ENCODE data around the gene STX18.
"Not testable (repeated sequence)": the region's sequence is repeated elsewhere in the genome, so short reads cannot be mapped to it uniquely, and the experiment has no call there.

The STX18 gene

DNA sequence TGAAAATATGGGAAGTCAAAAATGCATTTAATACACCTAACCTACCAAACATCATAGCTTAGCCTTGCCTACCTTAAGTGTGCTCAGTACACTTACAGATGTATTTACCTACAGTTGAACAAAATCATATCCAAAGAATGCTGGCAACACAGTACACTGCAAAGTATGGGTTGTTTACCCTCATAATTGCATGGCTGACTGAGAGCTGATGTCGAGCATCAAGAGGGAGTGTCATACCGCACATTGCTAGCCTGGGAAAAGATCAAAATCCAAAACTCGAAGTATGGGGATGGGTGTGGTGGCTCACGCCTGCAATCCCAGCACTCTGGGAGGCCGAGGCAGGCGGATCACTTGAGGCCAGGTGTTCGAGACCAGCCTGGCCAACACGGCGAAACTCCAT, 36.6 kb downstream of the STX18 start:
- H3K36me3 Mint-ChIP-seq: peaks cover 11% of the 10 kb centered on the region
- H3K4me1 Mint-ChIP-seq: peaks cover 17% of the 10 kb centered on the region
- H3K9me3 Mint-ChIP-seq, H3K27ac Mint-ChIP-seq, H3K4me3 Mint-ChIP-seq, H3K27me3 Mint-ChIP-seq: not testable (repeated sequence)

DNA sequence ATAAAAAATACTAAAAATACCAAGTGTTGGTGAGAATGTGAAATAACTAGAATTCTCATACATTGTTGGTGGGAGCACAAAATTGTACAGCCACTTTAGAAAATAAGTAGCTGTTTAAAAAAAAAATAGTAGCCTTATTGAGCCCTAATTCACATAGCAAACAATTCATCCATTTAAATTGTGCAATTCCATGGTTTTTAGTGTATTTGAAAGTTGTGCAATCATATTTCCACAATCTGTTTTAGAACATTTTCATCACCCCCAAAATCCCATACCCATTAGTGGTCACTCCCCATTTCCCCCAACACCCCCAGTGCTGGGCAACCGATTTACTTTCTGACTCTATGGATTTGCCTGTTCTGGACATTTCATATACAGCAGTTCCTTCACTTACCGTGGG, 37.1 kb downstream of the STX18 start:
- H3K27me3 Mint-ChIP-seq: no peaks in the 10 kb centered on the region
- no peaks in the 10 kb centered on the region for H3K9me3 Mint-ChIP-seq
- peaks cover 17% of the 10 kb centered on the region for H3K4me1 Mint-ChIP-seq
- H3K4me3 Mint-ChIP-seq: no peak overlapping the region
- H3K36me3 Mint-ChIP-seq: peaks cover 8% of the 10 kb centered on the region
- no peak overlapping the region for H3K27ac Mint-ChIP-seq

DNA sequence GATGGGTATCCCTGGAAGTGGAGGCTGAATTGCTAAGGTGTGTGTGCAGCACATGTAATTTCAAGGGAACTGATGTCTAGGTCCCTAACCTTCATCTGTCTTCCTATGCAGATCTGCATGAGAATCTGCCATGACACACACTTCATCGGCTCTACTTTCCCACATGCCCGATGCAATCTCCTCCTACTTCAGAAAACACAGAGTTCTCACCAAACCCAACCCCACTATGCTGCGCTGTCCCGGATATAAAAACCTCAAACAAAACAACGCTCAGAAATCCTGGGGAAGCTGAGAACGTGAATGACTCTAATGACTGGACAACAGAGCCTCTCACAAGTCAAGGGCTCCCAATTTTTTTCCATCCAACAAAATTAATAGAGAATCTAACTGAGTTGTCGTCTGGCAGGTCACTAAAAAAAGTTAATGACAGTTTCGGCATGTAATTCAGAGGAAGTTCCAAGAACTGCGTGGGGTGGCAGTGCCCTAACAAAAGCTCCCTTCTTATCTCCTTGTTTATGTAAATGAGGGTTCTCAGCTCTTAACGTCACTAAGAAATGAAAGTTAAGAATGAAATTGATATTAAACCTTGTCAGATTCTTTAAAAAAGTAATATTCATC, 39.0 kb downstream of the STX18 start:
- H3K27me3 Mint-ChIP-seq: no peaks in the 10 kb centered on the region
- H3K4me3 Mint-ChIP-seq: peak overlapping the region; percentile 78
- H3K4me1 Mint-ChIP-seq: peaks cover 21% of the 10 kb centered on the region
- no peaks in the 10 kb centered on the region for H3K9me3 Mint-ChIP-seq
- H3K36me3 Mint-ChIP-seq: peaks cover 3% of the 10 kb centered on the region
- H3K27ac Mint-ChIP-seq: peak overlapping the region; percentile 71

DNA sequence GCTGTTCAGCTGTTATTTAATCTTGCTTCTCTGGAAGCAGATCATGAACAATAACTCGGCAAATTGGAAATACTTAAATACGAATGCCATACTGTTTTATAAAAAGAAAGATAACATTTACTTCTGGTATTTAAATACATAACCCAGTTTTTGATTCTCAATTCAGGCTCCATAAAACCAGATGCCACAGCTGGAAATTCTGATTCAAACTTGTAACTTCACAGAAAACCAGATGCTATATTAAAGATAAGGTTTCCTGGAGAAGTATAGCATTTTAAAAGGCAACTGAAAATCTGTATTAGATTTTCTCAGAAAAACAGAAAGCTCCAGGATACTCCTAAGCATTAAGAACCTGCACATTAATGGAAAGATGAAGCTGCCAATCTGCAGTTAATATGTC, 40.2 kb downstream of the STX18 start:
- H3K4me3 Mint-ChIP-seq: no peak overlapping the region
- H3K36me3 Mint-ChIP-seq: peaks cover 3% of the 10 kb centered on the region
- H3K27me3 Mint-ChIP-seq: no peaks in the 10 kb centered on the region
- no peak overlapping the region for H3K27ac Mint-ChIP-seq
- H3K9me3 Mint-ChIP-seq: no peaks in the 10 kb centered on the region
- peaks cover 21% of the 10 kb centered on the region for H3K4me1 Mint-ChIP-seq

DNA sequence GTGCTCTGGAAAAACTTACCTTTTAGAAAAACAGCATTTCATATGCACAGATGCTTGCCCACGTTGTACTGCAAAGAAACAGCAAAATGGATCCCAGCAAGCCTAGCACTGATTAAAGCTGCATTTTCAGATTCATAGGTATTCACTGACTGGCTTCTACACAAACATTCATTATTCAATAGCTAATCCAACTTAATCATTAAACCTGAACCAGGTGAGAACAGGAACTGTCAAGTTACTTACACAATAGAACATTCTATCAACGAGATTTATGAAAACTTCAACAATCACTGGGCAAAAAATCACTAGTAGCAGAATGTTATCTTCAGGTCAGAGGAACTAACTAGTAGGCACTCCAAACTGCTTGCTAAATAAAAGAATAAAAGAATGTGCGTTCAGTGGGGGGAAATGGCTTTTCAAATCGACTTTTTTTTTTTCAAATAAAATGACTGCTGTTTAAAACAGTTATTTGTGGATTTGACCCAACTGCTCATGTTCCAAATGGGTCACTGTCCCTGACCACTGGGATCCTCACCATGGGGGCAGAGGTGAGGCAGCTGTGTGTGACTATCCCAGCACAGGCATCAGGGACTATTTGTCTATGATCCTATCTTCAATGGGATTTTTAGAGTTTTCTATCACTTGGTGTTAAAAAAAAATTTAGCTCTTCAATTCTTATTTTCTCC, 42.3 kb downstream of the STX18 start:
- Mint-ChIP-seq H3K4me1 (peaks cover 28% of the 10 kb centered on the region), H3K9me3 (no peaks in the 10 kb centered on the region), H3K4me3 (no peak overlapping the region), H3K27me3 (no peaks in the 10 kb centered on the region), H3K27ac (no peak overlapping the region), H3K36me3 (peaks cover 1% of the 10 kb centered on the region)

DNA sequence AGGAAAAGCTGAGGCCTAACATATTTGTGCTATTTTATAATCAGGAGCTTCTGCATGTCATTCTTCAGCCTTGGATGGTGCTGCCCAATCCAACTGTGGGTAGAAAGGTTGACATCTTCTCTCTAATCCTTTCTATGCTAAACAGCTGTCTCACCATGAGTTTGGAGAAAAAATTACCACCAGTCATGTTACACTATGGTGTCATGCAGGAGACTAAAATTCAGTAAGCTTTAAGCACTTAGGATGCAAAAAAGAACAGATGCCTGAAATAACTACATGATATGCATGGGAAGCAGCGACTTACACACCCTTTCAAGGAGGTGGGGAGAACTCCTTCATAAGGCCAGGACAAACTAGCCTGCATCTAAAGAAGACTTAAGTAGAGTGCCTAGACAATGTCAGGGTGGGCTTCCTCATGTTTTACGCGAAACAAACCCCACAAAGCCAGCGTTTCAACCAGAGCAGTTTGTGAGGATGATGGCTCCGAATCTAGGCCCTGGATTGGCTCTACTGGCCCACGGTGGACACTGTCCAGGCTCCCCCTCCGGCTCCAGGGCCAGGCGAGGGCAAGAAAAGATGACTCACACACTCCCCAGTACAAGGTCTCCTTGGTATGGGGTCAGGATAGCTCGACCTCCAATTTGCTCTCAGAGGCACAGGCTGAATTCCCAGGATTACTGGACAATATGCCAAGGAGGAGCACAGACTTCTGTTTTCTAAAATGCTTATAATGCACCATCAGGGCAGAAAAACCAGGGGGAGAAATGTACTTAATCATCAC, 45.1 kb downstream of the STX18 start:
- H3K36me3 Mint-ChIP-seq: no peaks in the 10 kb centered on the region
- no peak overlapping the region for H3K4me3 Mint-ChIP-seq
- no peaks in the 10 kb centered on the region for H3K27me3 Mint-ChIP-seq
- H3K27ac Mint-ChIP-seq: no peak overlapping the region
- no peaks in the 10 kb centered on the region for H3K9me3 Mint-ChIP-seq
- H3K4me1 Mint-ChIP-seq: peaks cover 37% of the 10 kb centered on the region

DNA sequence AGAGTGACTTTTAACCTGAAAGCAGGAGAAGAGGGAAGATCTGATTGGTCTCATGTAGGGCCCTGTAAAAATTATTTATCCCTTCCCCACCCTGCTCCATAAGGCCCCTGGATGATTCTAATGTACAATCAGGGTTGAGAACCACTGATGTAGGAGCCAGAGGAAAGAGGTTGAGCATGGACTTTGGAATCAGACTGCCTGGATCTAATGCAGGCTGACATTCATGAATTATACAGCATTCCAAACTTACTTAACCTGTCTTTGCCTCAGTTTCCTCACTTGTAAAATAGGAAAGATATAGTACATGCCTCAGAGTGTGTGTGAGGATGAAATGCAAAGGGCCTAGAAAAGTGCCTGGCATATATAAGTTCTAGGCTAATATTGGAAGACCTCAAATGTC, 47.0 kb downstream of the STX18 start:
- Mint-ChIP-seq H3K4me3 (no peak overlapping the region), H3K27me3 (no peaks in the 10 kb centered on the region), H3K9me3 (no peaks in the 10 kb centered on the region), H3K27ac (no peak overlapping the region), H3K36me3 (no peaks in the 10 kb centered on the region), H3K4me1 (peaks cover 34% of the 10 kb centered on the region)

DNA sequence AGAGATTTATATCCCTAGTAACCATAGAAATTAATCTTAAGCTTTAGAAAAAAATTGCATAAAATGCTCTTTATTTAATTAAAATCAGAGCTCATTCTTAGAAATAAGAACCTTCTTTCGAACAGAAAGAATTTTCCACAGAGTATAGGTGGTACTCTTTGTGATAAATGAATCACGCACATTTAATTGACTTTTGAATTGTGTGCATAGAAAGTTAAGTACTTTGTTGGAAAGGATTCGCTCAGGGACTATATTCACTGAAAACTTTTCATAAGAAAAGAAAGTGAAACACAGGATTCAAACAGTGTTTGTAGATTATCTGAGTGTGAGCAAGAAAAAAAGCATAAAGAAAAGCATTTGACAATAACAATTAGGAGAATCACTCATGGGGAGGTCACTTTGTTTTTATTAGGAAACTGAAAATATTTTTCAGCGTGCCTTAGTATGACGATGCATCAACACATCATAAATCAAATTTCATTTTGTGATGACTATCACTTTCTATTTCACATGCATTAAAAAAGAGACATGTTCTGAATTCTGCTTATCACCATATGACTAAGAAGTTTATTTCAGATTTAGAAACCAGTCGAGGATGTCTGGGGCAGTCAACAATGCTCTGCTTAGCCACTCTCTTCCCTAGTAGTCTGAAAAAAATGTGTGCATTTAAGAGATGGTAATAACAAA, 49.5 kb downstream of the STX18 start:
- H3K27ac Mint-ChIP-seq: no peak overlapping the region
- no peak overlapping the region for H3K4me3 Mint-ChIP-seq
- no peaks in the 10 kb centered on the region for H3K27me3 Mint-ChIP-seq
- no peaks in the 10 kb centered on the region for H3K9me3 Mint-ChIP-seq
- H3K36me3 Mint-ChIP-seq: no peaks in the 10 kb centered on the region
- H3K4me1 Mint-ChIP-seq: peaks cover 30% of the 10 kb centered on the region

DNA sequence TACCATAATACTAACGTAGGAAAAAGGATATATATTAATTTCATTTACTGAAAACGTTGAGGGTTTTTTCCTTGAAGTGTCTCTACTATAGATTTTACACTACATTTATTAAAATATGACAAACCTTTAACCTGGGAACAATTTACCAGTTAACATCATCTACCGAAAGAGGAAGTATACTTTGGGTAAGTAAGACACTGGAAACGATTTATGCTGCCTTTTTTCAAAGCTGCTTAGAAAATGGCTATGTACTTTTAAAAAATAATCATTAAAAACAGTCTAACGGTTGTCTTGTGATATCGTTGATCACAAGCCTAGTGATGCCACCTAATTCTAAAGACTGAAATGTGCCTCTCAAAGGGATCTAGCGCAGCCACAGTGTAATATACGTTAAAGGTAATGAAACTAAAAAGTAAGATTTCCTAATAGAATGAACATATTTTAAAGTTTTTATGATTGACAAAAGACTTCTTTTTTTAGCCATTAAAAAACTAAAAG, 50.4 kb downstream of the STX18 start:
- Mint-ChIP-seq H3K9me3 (no peaks in the 10 kb centered on the region), H3K27ac (no peak overlapping the region), H3K4me3 (no peak overlapping the region), H3K36me3 (no peaks in the 10 kb centered on the region), H3K4me1 (peaks cover 30% of the 10 kb centered on the region), H3K27me3 (no peaks in the 10 kb centered on the region)

DNA sequence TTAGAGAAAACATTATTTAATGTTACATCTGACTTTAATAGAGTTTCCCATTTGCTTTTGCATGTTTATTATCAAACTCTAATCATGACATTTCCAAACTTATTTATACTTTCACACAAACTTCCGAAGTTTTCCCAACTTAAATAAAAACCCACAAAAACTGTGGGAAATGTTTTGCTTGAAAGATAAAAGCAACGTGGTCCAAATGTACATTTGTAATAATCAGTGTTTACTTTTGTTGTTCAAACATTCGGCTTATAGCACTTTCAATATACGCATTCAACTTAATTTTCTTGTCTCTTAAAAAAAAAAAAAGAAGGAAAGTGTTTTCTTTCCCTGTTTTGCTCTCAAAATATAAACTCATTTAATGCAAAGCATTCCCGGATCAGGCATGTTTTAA, 51.0 kb downstream of the STX18 start:
- Mint-ChIP-seq H3K9me3 (no peaks in the 10 kb centered on the region), H3K27me3 (no peaks in the 10 kb centered on the region), H3K4me3 (no peak overlapping the region), H3K4me1 (peaks cover 30% of the 10 kb centered on the region), H3K36me3 (no peaks in the 10 kb centered on the region), H3K27ac (no peak overlapping the region)

DNA sequence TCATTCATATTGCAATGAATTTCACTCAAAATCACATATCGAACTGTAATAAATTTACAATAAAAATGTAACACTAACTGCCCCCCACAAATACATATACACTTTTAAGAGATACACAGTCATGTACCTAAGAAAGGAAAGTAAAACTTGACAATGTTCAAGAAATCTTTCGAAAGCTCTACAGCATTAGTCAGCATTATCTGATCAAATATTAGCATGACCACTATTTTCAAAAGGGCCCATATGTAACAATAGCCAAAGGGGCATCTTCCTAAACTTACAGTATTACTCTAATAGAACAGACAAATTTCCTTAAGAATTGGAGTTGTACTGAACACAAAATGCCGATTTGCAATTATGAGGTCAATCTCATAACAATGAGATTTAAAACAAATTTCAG, 51.8 kb downstream of the STX18 start:
- no peak overlapping the region for H3K4me3 Mint-ChIP-seq
- no peak overlapping the region for H3K27ac Mint-ChIP-seq
- no peaks in the 10 kb centered on the region for H3K9me3 Mint-ChIP-seq
- H3K27me3 Mint-ChIP-seq: no peaks in the 10 kb centered on the region
- peaks cover 24% of the 10 kb centered on the region for H3K4me1 Mint-ChIP-seq
- no peaks in the 10 kb centered on the region for H3K36me3 Mint-ChIP-seq

DNA sequence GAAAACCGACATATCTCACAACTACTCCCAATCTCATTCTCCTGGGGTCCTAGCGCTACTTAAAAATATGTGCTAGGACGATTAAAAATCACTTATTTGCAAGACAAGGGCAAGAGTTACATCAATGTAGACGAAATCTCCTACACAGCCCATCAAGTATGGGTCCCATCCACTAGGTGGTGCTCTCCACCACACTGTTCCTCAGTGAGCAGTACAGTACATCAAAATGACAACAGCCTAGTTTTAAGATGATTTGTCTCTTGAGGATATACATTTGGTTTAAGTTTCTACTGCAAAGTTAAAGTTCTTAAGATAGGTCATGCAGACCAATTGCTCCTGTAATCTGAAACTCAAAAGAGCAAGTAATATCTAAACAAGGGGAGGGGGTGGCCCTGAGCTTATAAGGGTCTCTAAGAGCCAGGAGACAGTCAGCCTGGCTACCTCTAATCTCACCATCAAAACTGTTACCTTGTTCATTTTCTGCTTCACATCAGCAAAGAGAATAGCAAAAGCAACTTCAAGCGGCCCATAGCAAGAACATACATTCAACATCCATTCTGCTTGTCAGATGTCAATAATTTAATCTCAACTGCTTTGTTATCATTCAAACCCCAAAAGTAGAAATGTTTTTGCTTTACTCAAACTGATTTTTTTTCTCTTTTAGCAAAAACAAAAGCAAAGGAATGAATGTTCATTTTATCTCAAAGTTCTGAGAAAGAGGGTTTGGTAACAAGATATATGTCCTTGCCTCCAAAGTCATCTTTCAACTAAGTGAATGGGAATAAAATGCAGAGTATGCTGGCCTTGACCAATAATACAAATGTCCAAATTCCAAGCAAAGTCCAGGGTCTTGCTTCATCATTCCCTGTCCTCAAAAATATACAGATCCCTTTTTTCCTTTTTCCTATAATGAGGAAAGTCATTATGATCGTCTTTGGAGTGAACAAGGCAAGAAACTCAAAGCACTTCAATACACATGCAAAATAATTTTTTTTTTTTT, 53.1 kb downstream of the STX18 start:
- Mint-ChIP-seq H3K36me3 (no peaks in the 10 kb centered on the region), H3K9me3 (no peaks in the 10 kb centered on the region), H3K4me1 (peaks cover 17% of the 10 kb centered on the region)

DNA sequence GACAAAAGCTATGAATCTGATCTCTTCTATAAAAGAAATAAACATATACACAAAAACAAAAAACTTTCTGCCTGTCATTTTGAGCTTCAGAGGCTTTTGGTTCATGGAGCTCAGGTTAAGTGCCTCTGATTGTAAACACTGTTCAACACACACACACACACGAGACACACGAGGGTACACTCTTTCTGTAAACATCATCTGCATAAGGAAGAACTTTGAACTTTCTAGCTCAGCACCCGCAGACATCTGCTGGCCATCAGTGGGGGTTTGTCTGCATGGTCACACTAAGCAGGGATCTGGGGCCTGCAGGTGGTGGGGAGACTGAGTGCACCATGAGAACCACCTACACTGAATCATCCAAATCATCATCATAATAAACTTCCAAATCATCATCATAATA, 54.9 kb downstream of the STX18 start:
- H3K36me3 Mint-ChIP-seq: no peaks in the 10 kb centered on the region
- H3K4me3 Mint-ChIP-seq: no peak overlapping the region
- H3K9me3 Mint-ChIP-seq: no peaks in the 10 kb centered on the region
- no peak overlapping the region for H3K27ac Mint-ChIP-seq
- no peaks in the 10 kb centered on the region for H3K27me3 Mint-ChIP-seq
- H3K4me1 Mint-ChIP-seq: peaks cover 19% of the 10 kb centered on the region

More for the DNA sequence above, 53.1 kb downstream of the STX18 start:
- H3K4me3 Mint-ChIP-seq: no peak overlapping the region
- no peaks in the 10 kb centered on the region for H3K27me3 Mint-ChIP-seq
- H3K27ac Mint-ChIP-seq: no peak overlapping the region

DNA sequence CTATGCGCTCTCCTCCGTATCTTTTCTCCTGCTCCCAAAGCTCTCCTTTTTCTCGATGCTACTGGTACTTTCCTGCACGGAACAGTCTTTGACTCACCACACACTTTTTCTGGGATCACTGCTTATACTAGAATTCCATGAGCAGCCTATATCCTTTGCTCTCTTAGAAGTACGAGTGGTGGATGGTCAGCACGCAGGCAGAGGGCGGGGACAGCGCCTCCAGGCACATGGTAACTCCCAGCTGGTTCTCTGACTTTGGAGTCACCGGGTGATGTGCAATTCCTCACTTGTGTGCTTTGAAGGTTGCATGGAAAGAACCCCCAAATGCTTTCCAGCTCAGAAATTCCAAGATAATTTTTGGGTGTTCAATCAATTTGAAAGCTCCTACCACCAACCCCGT, 56.0 kb downstream of the STX18 start:
- Mint-ChIP-seq H3K9me3 (no peaks in the 10 kb centered on the region), H3K27me3 (no peaks in the 10 kb centered on the region), H3K4me1 (peaks cover 24% of the 10 kb centered on the region), H3K36me3 (no peaks in the 10 kb centered on the region), H3K4me3 (no peak overlapping the region), H3K27ac (no peak overlapping the region)

Measured in activated naive CD4-positive, alpha-beta T cell treated with anti-CD3 and anti-CD28 coated beads, Interleukin-2, amount 50 U/mL, for 24 hours (primary cell).